GM21447 (cell line): Measurements from ENCODE around the gene TRAP1.
"Not testable (repeated sequence)": the region's sequence is repeated elsewhere in the genome, so short reads cannot be mapped to it uniquely, and the experiment has no call there.

Experiments used
- ATAC-seq: cut with Tn5 transposase; IDR thresholded peaks from one replicate; pipeline ENCODE4 v1.9.1; 2021; ENCODE audit not compliant: unreplicated experiment

The TRAP1 gene

GRCh38 chr16:3618769-3619141 lies 98.6 kb downstream of the TRAP1 start:
- ATAC-seq: no peak

GRCh38 chr16:3612510-3613466 lies 104.5 kb downstream of the TRAP1 start:
- ATAC-seq: no peak

GRCh38 chr16:3611146-3611975 lies 106.0 kb downstream of the TRAP1 start, which contains the start of gene SLX4:
TSS of gene SLX4 (minus strand) at chr16:3611606. CDS start at chr16:3608964, 2,642 bp downstream.
- peak; percentile 79 for ATAC-seq

GRCh38 chr16:3610698-3611145 lies 106.6 kb downstream of the TRAP1 start:
- no peak for ATAC-seq

- ATAC-seq: no peak
Observed at GRCh38 chr16:3609895-3610697, 107.2 kb downstream of the TRAP1 start.

- not testable (repeated sequence) for ATAC-seq
Observed at GRCh38 chr16:3608976-3609375, 108.3 kb downstream of the TRAP1 start.

GRCh38 chr16:3608069-3608468 lies 109.3 kb downstream of the TRAP1 start:
- ATAC-seq: no peak
